OCI-M2 (cell line): ENCODE data around the gene AVL9.

Source experiments
- DNase-seq: peaks from one replicate; lab custom pipeline; 2025; ENCODE audit not compliant: unreplicated experiment; lab: John Stamatoyannopoulos, UW

Gene AVL9

DNA sequence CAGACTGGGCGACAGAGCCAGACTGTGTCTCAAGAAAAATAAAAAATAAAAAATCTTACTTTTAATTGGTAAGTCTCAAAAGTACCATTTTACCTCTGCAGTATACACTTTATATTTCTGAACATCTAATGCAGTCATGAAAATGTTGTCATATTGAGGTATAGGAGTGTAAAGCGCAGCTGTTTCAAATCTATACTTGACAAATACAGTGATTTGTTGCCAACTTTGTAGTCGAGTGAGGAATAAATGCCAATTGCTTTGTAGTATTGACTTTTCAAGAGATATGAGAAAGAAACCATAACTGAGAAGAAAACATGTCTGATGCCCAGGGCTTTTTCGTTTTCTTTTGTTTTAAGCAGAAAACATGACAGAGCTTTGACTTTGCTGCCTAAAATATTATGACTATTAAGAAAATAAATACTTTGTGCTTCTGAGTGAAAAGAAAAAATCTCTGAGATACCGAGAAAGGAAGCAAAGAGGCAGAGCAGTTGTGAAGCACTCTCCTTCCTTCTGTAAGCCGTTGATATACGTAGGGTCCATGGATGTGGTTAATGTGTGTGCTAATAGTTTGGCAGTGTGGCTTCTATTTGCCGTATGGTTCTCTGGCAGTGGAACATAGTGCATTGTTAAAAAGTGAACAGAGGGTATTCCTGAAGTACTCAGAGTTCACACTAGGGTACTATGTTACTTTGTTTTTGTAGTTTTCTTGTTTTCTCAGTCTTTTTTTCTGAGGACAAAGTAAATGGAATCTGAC is 38.2 kb downstream of the AVL9 start:
- no peak for DNase-seq

DNA sequence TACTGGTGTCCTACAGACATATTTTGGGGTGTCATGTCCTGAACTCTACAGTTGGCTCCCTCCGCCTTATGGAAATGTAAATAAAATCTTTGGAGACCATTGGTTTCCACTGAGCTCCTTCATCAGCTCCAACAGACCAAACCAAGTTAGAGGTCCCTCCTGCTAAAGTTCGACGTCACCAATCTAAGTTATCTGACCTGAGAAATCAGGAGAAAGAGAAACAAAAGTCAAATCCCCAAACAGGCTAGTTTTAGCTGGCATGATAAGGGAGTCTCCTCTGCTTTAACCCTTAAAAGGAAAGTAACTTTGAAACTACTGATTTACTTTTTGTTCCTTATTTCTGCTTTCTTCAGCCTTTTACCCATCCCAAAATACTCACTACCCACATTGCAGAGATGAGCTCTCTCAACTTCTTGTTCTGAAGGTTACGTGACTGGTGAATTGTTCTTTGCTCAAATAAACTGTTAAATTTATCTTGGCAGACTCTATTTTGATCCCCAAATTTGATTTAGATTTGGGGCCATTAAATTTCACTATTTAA is 39.9 kb downstream of the AVL9 start:
- no peak for DNase-seq

DNA sequence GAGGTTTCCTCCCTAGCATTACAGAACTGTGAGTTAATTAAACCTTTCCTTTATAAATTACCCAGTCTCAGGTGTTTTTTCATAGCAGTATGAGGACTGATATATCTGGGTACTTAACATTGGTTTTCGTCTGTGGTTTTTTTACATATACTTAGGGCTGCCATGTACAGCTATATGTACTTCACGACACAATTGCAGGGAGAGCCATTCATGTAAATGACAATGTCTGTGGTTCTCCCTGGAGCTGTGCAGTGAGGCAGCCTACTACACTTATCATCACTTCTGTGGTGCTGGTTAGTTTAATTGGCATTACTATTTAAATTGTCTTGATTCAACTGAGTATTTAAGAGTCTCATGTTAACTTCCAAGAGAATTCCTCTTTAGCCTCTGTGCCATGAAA is 40.7 kb downstream of the AVL9 start:
- DNase-seq = no peak

DNA sequence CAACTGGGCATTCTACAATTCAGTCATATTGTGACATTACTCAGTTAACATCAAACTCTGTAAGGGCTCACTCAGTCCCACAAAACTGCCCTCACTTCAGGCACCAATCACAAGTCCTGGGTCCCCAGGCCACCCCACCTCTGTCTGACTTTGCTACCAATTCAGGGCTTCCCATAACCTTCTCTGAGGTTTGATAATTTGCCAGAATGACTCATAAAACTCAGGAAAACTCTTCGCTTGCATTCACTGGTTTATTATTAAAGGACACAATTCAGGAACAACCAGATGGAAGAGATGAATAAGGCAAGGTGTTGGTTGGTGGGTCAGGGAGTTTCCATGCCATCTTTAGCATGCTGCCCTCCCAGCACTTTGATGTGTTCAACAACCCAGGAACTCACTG is 41.3 kb downstream of the AVL9 start:
- no peak for DNase-seq

GRCh38 chr7:32537760-32538159 is 42.5 kb downstream of the AVL9 start:
- DNase-seq = no peak

DNA sequence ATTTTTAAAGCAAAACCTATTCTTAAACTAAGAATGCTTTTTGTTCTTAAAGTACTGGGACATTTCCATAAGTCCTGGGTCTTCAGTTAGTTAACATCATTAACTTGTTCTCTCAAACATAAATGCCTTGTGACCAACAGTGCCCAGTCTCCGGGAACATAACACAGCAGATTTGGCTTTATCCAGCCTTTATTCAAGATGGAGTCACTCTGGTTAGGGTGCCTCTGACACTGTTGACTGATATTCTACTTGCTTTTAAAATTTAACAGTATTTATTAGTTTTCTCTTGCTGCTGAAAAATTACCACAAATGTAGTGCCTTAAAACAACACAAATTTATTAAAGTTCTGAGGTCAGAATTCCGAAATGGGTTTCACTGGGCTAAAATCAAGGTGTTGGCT is 44.1 kb downstream of the AVL9 start:
- DNase-seq = no peak

DNA sequence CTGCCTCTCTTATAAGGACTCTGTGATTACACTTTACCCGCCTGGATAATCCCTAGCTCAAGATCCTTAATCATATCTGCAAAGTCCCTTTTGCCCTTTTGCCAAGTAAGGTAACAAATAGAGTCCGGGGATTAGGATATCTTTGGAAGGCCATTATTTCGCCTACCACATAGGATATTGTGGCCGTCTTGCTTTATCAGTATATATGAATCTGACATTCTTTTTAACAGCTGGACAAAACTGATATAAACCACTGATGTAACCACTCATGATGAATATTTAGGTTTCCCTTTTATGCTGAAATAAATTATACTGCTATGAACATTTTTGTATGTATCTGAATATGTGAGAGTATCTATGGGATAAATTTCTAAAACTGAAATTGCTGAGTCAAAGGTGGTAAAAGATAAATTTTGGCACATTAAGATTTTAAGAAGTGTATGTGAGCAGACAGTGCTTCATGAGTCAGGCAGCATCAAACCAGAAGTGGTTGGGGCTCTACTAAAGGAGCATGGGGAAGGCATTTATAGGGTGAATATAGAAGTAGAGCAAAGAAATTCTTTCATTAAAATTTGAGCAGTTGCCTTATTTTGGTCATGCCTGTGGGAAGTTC is 44.7 kb downstream of the AVL9 start:
- no peak for DNase-seq

- DNase-seq = no peak
Observed at GRCh38 chr7:32542595-32542994, 47.3 kb downstream of the AVL9 start.

DNA sequence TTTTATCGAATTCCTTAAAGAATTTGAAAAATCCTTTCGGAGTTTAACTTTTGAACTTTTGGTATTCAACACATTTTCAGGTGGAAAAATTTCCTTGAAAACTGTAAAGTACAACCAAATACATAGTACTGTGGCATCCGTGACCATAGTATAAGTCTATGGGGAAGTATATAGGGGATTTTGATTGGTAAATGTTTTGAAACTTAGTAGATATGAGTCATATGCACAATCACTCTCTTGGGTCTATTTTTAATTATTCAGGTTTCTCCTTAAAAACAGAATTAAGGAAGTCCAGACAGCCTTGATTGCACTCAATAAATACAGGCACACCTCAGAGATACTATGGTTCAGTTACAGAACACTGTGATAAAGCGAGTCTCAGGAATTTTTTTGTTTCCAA is 64.2 kb downstream of the AVL9 start:
- no peak for DNase-seq

GRCh38 chr7:32560075-32560474 is 64.8 kb downstream of the AVL9 start:
- no peak for DNase-seq

GRCh38 chr7:32561613-32562012 is 66.3 kb downstream of the AVL9 start:
- DNase-seq = no peak

- DNase-seq = no peak
Observed at GRCh38 chr7:32564542-32564941, 69.3 kb downstream of the AVL9 start.

GRCh38 chr7:32569388-32570289 is 74.3 kb downstream of the AVL9 start:
- no peak for DNase-seq

DNA sequence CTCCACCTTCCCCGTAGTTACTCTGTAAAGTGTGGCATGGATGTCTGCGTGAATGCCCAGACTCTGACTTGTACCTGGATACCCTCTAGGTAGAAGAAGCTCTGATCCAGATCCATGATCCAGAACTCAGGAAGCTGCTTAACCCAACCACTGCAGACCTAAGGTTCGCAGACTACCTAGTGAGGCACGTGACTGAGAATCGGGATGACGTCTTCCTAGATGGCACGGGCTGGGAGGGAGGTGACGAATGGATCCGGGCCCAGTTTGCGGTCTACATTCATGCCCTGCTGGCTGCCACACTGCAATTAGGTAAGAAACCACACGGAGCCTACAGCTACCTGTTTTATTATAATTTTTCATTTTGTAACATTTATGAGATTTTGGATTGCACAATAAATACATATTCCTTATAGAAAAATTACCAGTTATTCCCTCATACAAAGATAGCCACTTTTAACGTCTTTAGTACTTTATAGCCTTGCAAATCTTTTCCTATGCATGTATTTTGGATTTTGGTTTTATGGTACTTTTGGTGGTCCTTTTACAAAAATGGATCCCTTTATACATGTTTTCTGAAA is 77.9 kb downstream of the AVL9 start:
- no peak for DNase-seq

- no peak for DNase-seq
Observed at GRCh38 chr7:32574626-32575025, 79.3 kb downstream of the AVL9 start.

DNA sequence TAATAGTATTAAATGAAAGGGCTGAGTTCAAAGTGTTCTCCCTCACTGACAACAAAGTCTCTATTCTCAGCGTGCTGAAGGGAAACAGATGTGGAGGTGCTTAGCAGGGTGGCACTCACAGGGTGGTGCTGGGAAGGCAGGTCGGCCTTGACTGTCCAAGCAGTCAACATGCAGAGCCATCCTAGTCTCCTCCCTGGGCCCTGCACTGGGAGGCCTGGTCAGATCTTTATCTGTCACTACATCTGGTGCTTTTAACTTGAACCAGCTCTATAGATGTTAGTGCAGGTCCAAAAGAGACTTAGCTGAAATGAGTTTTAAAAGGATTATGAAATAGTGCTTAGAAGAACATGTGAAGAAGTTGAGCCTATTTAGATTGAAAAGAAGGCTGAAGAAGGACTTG is 82.1 kb downstream of the AVL9 start:
- DNase-seq = no peak

- no peak for DNase-seq
Observed at GRCh38 chr7:32579776-32580175, 84.5 kb downstream of the AVL9 start.

- DNase-seq = no peak
Observed at GRCh38 chr7:32580646-32581045, 85.4 kb downstream of the AVL9 start.

DNA sequence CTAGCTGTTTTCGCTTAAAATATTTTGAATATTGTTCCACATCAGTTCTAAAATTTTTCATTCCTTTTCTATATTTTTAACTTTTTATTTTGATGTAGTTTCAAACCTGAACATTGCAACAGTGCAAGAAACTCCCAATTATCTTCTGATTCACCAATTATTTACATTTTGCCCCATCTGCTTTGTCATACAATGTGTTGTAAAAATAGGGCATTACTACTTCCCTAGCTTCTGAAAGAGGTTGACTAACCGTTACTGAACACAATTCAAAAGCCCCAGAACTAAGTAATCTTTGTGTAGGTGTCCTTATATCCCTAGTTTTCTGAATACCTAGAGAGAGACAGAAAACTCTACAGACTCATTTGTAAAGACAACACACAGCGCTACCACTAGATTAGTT is 86.7 kb downstream of the AVL9 start:
- no peak for DNase-seq

DNA sequence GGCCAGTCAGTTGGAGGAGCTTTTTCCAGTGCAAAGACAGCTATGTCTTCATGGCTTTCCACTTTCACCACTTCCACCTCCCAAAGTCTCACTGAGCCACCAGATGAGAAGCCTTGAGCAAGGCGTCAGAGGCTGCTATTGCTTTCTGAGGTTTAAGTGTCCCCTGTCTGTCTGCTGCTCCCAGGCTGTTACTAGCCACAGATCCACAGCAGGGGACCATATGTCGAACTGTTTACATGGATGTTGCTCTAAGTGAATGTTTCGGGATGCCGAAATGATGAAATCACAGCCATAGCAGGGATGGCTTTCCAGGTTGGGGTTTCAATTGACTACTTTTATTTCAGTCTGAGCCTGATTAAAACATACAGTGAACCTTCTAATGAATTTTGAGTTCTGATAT is 88.5 kb downstream of the AVL9 start:
- DNase-seq = no peak
